H1 (cell line): ENCODE data around the gene KIF1B.

ENCODE experiments used
- CBX8 ChIP-seq: fragments of 300-800, 300-1000 bp; sonication (generic); IDR thresholded peaks from 2 replicates; pipeline ENCODE4 v1.7.1; 2016; ENCODE audit warnings: low read depth, low read length, borderline replicate concordance
- CHD2 ChIP-seq: IDR thresholded peaks from 2 replicates; pipeline ENCODE4 v1.6.1; 2012; ENCODE audit warnings: low read length, improper control_type of control experiment
- CTCF ChIP-seq, 3 experiments: IDR thresholded peaks; 1 replicate in 2 of 3; 2 replicates in 1 of 3; pipeline versions ENCODE4 v1.5.1 to v1.6.1; 2011; ENCODE audit warnings: low read length in 3 of 3, mild to moderate bottlenecking in 3 of 3, inconsistent platforms in 2 of 3, low read depth in 1 of 3, moderate library complexity in 1 of 3; ENCODE audit not compliant: insufficient read depth in 1 of 3; ENCODE audit errors: control extremely low read depth in 1 of 3
- EGR1 ChIP-seq: IDR thresholded peaks from 2 replicates; pipeline ENCODE4 v1.6.1; 2011; ENCODE audit warnings: low read depth, low read length, borderline replicate concordance
- EP300 ChIP-seq, 2 experiments: IDR thresholded peaks; 1 replicate in 1 of 2; 2 replicates in 1 of 2; pipeline ENCODE4 v1.6.1; 2011 to 2012; ENCODE audit warnings: low read depth in 2 of 2, low read length in 2 of 2, mild to moderate bottlenecking in 2 of 2, borderline replicate concordance in 1 of 2, inconsistent platforms in 1 of 2, moderate library complexity in 1 of 2
- EZH2 ChIP-seq: fragments of 200-600 bp; sonication (generic); IDR thresholded peaks from 2 replicates; pipeline ENCODE4 v1.7.1; 2012; ENCODE audit warnings: low read depth, mild to moderate bottlenecking, moderate library complexity, low read length, inconsistent platforms; ENCODE audit not compliant: severe bottlenecking
- HDAC2 ChIP-seq, 2 experiments: fragments of 300-600 bp in 1 of 2; sonication (generic) in 1 of 2; IDR thresholded peaks; 2 replicates each; pipeline ENCODE4 v1.6.1; 2011 to 2012; ENCODE audit warnings: low read depth in 2 of 2, low read length in 2 of 2, mild to moderate bottlenecking in 2 of 2, moderate library complexity in 2 of 2, borderline replicate concordance in 1 of 2, inconsistent platforms in 1 of 2
- MAX ChIP-seq: IDR thresholded peaks from 2 replicates; pipeline ENCODE4 v1.6.1; 2012; ENCODE audit warnings: inconsistent platforms
- POLR2A ChIP-seq, 2 experiments: IDR thresholded peaks; 1 replicate in 1 of 2; 2 replicates in 1 of 2; pipeline ENCODE4 v1.6.1; 2011; ENCODE audit warnings: low read depth in 2 of 2, low read length in 2 of 2, mild to moderate bottlenecking in 2 of 2; ENCODE audit errors: control extremely low read depth in 1 of 2
- TAF1 ChIP-seq: IDR thresholded peaks from 2 replicates; pipeline ENCODE4 v1.6.1; 2011; ENCODE audit warnings: mild to moderate bottlenecking, low read depth, low read length
- ZNF274 ChIP-seq: IDR thresholded peaks from 2 replicates; pipeline ENCODE4 v1.7.0; 2012; ENCODE audit warnings: low read length, borderline replicate concordance; ENCODE audit errors: extremely low read depth

GRCh38 chr1:10177876-10178275 is 32.5 kb upstream of the KIF1B start:
- no peak for TF ChIP-seq CTCF (IDR thresholded peaks at IDR 0.05; ENCODE audit: control extremely low read depth in 1 of 3, insufficient read depth in 1 of 3, low read depth in 1 of 3, low read length in 3 of 3)
- no peak for TF ChIP-seq ZNF274
- no peak for TF ChIP-seq EGR1
- TF ChIP-seq EP300 (IDR thresholded peaks at IDR 0.05; ENCODE audit: borderline replicate concordance in 1 of 2, low read depth in 2 of 2, low read length in 2 of 2): no peak
- TF ChIP-seq EZH2: no peak
- TF ChIP-seq TAF1: no peak
- TF ChIP-seq MAX: no peak
- TF ChIP-seq CHD2: no peak
- TF ChIP-seq CBX8: no peak
- TF ChIP-seq HDAC2 (IDR thresholded peaks at IDR 0.05; ENCODE audit: borderline replicate concordance in 1 of 2, low read depth in 2 of 2, low read length in 2 of 2): no peak
- TF ChIP-seq POLR2A (IDR thresholded peaks at IDR 0.05; ENCODE audit: control extremely low read depth in 1 of 2, low read depth in 2 of 2, low read length in 2 of 2): no peak
